ENCODE measurements around the gene PLPPR1. TPM values are rescaled to one million over a fixed set of nuclear protein-coding genes. Genes with fewer than 3 reads are reported as not detected.
"Not testable (repeated sequence)": the region's sequence is repeated elsewhere in the genome, so short reads cannot be mapped to it uniquely, and the experiment has no call there.

PLPPR1 gene
- total RNA-seq, 1 experiment from 2014 or later = 2.4 TPM

DNA sequence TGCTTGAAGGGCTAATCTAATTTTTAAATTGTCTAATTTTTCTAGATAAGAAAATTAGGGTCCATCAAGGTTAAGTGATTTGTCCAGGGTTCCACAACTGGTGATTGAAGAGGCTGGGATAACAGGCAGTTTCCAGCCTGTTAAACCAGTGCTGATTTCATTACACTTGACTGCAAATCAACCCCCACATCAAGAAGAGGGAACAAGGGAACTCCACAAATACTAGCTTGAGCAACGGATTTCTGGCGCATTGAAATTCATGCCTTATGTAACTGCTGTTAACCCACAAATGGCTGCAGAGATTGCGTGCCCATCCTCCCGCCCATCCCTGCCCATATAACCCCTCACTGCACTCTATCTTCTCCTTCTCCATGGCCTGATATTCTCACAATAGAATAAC lies 10.0 kb downstream of the PLPPR1 start:
- Histone ChIP-seq H3K79me1 (ENCODE audit: insufficient read depth, low read depth, low read length, poor library complexity, severe bottlenecking) (no peaks in the 10 kb centered on the region), H4K91ac (ENCODE audit: insufficient read length, low read depth, low read length) (no peak overlapping the region), H2BK15ac (ENCODE audit: low read depth, low read length) (no peak overlapping the region), H3K18ac (ENCODE audit: insufficient read length, low read depth, low read length) (no peak overlapping the region), H3K9me3 (ENCODE audit: control insufficient read depth, low read depth, low read length) (no peaks in the 10 kb centered on the region), H3K14ac (ENCODE audit: insufficient read depth, low read length) (no peak overlapping the region), H2BK20ac (ENCODE audit: low read depth, low read length, poor library complexity, severe bottlenecking) (no peak overlapping the region), H3K23ac (ENCODE audit: insufficient read length, low read depth, low read length) (no peak overlapping the region), H3T11ph (ENCODE audit: low read length) (no peak overlapping the region), H2BK120ac (ENCODE audit: low read depth, low read length, poor library complexity, severe bottlenecking) (no peak overlapping the region), H2AK5ac (ENCODE audit: insufficient read length, low read length) (no peak overlapping the region), H3K79me2 (ENCODE audit: insufficient read depth, low read length) (no peaks in the 10 kb centered on the region), H2AFZ (ENCODE audit: low read length) (no peak overlapping the region), H3K56ac (ENCODE audit: insufficient read length, low read depth, low read length) (no peak overlapping the region), H4K20me1 (ENCODE audit: control insufficient read depth, insufficient read depth, insufficient read length) (no peaks in the 10 kb centered on the region), H2BK5ac (ENCODE audit: insufficient read length, low read length) (no peak overlapping the region), H3K27me3 (ENCODE audit: insufficient read depth, low read length) (no peaks in the 10 kb centered on the region), H3K27ac (ENCODE audit: insufficient read length, low read depth, low read length) (no peak overlapping the region), H3K9ac (ENCODE audit: extremely low read depth, insufficient read length, low read length) (no peak overlapping the region), H3K4ac (ENCODE audit: low read depth, low read length) (no peak overlapping the region), H3K23me2 (ENCODE audit: insufficient read length, low read depth, low read length, poor library complexity, severe bottlenecking) (no peaks in the 10 kb centered on the region), H2BK12ac (ENCODE audit: insufficient read length, low read depth, low read length) (no peak overlapping the region), H3K4me2 (ENCODE audit: insufficient read depth, insufficient read length, low read length) (no peak overlapping the region), H4K8ac (replicated peaks; ENCODE audit: insufficient read length, low read depth, low read length) (no peak overlapping the region), H3K4me1 (ENCODE audit: insufficient read depth, low read length) (no peaks in the 10 kb centered on the region), H4K5ac (ENCODE audit: insufficient read length, low read depth, low read length) (no peak overlapping the region)
- H3K36me3 Mint-ChIP-seq (ENCODE audit: insufficient read depth in 1 of 3, low read depth in 3 of 3) = 0 out of 7 replicates have a peak, but pooled peaks cover 0 to 2% (median 0%) of the 10 kb centered on the region in 3 experiments
- peaks cover 2 to 3% of the 10 kb centered on the region in 2 experiments; a peak in 2 of 4 replicates for H3K4me1 Mint-ChIP-seq
- DNase-seq = no peak
- H3K4me3 Mint-ChIP-seq = no peak overlapping the region
- H3K27ac Mint-ChIP-seq = no peak overlapping the region
- H3K27me3 Mint-ChIP-seq (ENCODE audit: low read depth) = peaks cover 3% of the 10 kb centered on the region
- H3K9me3 Mint-ChIP-seq = no peaks in the 10 kb centered on the region; a peak in 2 of 5 replicates
- TF ChIP-seq, protein P1, sequence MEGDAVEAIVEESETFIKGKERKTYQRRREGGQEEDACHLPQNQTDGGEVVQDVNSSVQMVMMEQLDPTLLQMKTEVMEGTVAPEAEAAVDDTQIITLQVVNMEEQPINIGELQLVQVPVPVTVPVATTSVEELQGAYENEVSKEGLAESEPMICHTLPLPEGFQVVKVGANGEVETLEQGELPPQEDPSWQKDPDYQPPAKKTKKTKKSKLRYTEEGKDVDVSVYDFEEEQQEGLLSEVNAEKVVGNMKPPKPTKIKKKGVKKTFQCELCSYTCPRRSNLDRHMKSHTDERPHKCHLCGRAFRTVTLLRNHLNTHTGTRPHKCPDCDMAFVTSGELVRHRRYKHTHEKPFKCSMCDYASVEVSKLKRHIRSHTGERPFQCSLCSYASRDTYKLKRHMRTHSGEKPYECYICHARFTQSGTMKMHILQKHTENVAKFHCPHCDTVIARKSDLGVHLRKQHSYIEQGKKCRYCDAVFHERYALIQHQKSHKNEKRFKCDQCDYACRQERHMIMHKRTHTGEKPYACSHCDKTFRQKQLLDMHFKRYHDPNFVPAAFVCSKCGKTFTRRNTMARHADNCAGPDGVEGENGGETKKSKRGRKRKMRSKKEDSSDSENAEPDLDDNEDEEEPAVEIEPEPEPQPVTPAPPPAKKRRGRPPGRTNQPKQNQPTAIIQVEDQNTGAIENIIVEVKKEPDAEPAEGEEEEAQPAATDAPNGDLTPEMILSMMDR (conservative IDR thresholded peaks at IDR 0.05) = no peak
- WGBS (ENCODE audit: extremely low coverage, insufficient read length, low lambda C conversion rate) = no CpG with 5 or more reads among the region's 4 CpGs

DNA sequence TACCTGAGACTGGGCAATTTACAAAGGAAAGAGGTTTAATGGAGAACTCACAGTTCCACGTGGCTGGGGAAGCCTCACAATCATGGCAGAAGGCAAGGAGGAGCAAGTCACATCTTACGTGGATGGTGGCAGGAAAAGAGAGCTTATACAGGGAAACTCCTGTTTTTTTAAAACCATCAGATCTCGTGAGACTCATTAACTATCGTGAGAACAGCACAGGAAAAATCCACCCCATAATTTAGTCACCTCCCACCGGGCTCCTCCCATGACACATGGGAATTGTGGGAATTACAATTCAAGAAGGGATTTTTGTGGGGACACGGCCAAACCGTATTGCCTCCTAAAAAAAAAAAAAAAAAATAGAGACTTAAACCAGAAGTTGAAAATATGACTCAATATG lies 11.1 kb downstream of the PLPPR1 start:
- H4K91ac ChIP-seq (ENCODE audit: insufficient read length, low read depth, low read length); H3K56ac ChIP-seq (ENCODE audit: insufficient read length, low read depth, low read length); H2AFZ ChIP-seq (ENCODE audit: low read length); H4K5ac ChIP-seq (ENCODE audit: insufficient read length, low read depth, low read length); H3K4me1 ChIP-seq (ENCODE audit: insufficient read depth, low read length); H3K79me1 ChIP-seq (ENCODE audit: insufficient read depth, low read depth, low read length, poor library complexity, severe bottlenecking); DNase-seq; H4K8ac ChIP-seq (replicated peaks; ENCODE audit: insufficient read length, low read depth, low read length); H2BK15ac ChIP-seq (ENCODE audit: low read depth, low read length); H2BK20ac ChIP-seq (ENCODE audit: low read depth, low read length, poor library complexity, severe bottlenecking); H3K27ac Mint-ChIP-seq; H4K20me1 ChIP-seq (ENCODE audit: control insufficient read depth, insufficient read depth, insufficient read length); H2BK120ac ChIP-seq (ENCODE audit: low read depth, low read length, poor library complexity, severe bottlenecking); H3K14ac ChIP-seq (ENCODE audit: insufficient read depth, low read length); H3K9me3 ChIP-seq (ENCODE audit: control insufficient read depth, low read depth, low read length); H3K36me3 Mint-ChIP-seq (ENCODE audit: insufficient read depth in 1 of 3, low read depth in 3 of 3); H2BK12ac ChIP-seq (ENCODE audit: insufficient read length, low read depth, low read length); H3K4me3 Mint-ChIP-seq; H3K4ac ChIP-seq (ENCODE audit: low read depth, low read length); H3K9ac ChIP-seq (ENCODE audit: extremely low read depth, insufficient read length, low read length); H3K27me3 ChIP-seq (ENCODE audit: insufficient read depth, low read length); H3K27me3 Mint-ChIP-seq (ENCODE audit: low read depth); H3K27ac ChIP-seq (ENCODE audit: insufficient read length, low read depth, low read length); H3K23me2 ChIP-seq (ENCODE audit: insufficient read length, low read depth, low read length, poor library complexity, severe bottlenecking); H3T11ph ChIP-seq (ENCODE audit: low read length); H2AK5ac ChIP-seq (ENCODE audit: insufficient read length, low read length); H2BK5ac ChIP-seq (ENCODE audit: insufficient read length, low read length); H3K9me3 Mint-ChIP-seq; H3K4me2 ChIP-seq (ENCODE audit: insufficient read depth, insufficient read length, low read length); H3K23ac ChIP-seq (ENCODE audit: insufficient read length, low read depth, low read length); H3K79me2 ChIP-seq (ENCODE audit: insufficient read depth, low read length); H3K18ac ChIP-seq (ENCODE audit: insufficient read length, low read depth, low read length): not testable (repeated sequence)
- H3K4me1 Mint-ChIP-seq = peaks cover 11% of the 10 kb centered on the region in 2 experiments
- WGBS (ENCODE audit: extremely low coverage, insufficient read length, low lambda C conversion rate) = no CpG with 5 or more reads among the region's 7 CpGs
